Left cardiac atrium (tissue), 4 donors: Measurements from ENCODE around the gene WAPL. TPM values are rescaled to one million over a fixed set of nuclear protein-coding genes. Genes with fewer than 3 reads are reported as not detected.

ENCODE experiments used
- ATAC-seq, 2 donors: fragments of 200-7000 bp; cut with Tn5 transposase; one replicate each; pipeline ENCODE4 v1.9.1; 2020; ENCODE audit warnings: mild to moderate bottlenecking in 2 of 2, moderate library complexity in 2 of 2
- DNase-seq: peaks from one replicate; pipeline ENCODE4 v3.0.0-alpha.2; 2020
- intact Hi-C, 2 donors: fragments of 100-400 bp; cut with DNase I; formaldehyde crosslinking; loops; one replicate each; pipeline versions ENCODE4 v1.14.1 to v1.15.1; 2022 to 2023
- total RNA-seq, 2 donors: library from RNA; stranded (reverse); fragmentation: NEBNext Ultra II Directional; extraction: Animal tissue kit (Norgen Biotek cat#: 25700); gene quantifications; one replicate each; pipeline ENCODE4 v1.2.1, GENCODE V29; 2021
- donor health status: DM: no; HTN: yes; CAD: no.
- donor health status: DM: no; HTN: yes; CAD: no; lungs with severe emphysema.
- donor health status: DM: yes; HTN: yes; CAD: no.
- donor health status: Dilated cardiomyopathy.

WAPL gene
- total RNA-seq, 2 donors from 2014 or later, result 20.4 to 25.1 TPM

DNA sequence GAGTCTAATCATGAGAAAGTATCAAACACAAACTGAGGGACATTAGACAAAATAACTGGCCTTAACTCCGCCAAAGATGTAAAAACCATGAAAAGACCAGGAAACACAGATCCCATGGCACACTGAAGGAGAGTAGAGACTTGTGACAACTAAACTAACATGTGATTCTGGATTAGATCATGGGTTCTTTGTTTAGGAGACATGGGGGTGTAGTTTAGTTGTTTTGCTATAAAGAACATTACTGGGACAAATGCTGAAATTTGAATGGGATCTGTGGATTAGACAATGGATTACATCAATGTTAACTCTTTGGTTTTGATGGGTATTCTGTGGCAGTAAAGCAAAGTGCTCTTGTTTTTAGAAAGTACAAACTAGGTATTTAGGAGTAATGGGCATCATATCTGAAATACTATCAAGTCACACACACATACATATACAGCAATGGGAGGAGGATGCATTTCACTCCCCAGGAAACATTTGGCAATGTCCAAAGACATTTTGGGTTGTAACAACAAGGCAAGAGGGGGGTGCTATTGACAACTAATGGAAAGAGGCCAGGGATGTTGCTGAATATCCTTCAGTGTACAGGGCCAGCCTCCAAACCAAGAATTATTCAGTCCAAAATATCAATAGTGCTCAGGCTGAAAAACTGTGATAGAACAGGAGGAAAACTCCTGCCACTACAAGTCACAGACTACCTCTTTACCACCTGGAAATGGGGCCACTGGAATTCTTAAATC is 32.4 kb downstream of the WAPL start:
- intact Hi-C loops, result no loop called here
- no peak for ATAC-seq
- DNase-seq, result no peak

DNA sequence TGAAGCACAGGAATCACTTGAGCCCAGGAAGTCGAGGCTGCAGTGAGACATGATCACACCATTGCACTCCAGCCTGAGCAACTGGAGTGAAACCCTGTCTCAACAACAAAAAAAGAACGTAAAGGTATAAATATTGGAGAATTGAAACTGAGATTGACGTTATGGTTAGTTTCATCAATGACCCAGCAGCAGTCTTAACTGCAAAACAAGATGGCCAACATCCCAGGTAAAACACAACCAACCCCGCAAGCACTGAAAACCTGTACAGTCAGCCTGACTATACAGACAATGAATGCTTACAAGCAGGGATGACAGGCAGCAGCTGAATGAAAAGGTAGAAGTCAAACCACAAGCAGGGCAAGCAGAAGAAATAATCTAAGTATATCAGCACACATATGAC is 34.7 kb downstream of the WAPL start:
- intact Hi-C loops, result no loop called here
- no peak for ATAC-seq

DNA sequence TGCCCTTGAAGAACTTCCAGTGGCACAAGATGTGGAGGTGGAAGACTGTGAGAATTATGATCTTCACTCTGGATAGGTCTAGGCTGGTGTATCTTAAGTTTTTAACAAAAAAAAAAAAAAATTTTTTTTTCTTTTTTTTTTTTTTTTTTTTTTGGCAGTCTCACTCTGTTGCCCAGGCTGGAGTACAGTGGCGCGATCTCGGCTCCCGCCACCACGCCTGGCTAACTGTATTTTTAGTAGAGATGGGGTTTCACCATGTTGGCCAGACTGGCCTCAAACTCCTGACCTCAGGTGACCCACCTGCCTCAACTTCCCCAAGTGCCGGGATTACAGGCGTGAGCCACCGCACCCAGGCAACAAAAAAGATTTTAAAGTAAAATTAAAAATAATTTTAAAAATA is 37.9 kb downstream of the WAPL start:
- no peak for DNase-seq
- ATAC-seq, result no peak
- intact Hi-C loops, result no loop called here

More for the DNA sequence above, 34.7 kb downstream of the WAPL start:
- no peak for DNase-seq

DNA sequence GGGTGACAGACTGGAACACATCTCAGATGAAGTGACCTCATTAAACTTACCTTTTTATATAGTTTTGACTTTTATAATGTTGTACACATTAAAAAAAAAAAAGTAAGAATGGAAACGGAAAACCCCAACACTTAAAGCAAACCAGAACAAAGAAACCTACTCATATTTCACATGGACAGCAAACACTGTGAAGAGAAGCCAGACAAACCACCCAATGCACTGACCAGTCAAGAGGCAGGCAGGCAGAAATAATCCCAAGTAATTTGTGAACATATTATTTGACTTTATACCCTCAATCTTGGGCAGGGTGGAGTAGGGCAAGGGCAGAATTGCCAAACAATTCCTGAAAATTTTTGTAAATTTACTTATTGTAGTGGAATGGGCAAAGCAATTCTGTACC is 39.8 kb downstream of the WAPL start:
- intact Hi-C loops, result no loop called here
- DNase-seq (no peak), ATAC-seq (no peak)

DNA sequence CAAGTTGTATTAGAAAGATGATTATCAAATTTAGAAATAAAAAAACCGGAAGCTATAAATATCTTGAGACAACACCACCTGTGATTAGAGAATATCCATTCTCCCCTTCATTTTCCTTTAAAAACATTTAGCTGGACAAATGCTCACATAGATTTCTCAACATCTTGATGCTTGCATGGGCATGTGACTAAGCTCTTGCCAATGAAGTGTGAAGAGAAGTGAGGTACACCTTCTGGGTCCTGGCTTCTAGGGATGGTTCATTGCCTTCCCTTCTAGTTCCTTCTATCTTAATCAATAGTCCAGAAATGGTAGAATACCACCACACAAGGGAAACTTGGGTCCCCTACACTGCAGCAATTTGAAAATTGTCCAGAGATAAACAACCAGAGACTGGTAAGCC is 41.0 kb downstream of the WAPL start:
- no peak for DNase-seq
- ATAC-seq, result no peak
- intact Hi-C loops, result no loop called here

DNA sequence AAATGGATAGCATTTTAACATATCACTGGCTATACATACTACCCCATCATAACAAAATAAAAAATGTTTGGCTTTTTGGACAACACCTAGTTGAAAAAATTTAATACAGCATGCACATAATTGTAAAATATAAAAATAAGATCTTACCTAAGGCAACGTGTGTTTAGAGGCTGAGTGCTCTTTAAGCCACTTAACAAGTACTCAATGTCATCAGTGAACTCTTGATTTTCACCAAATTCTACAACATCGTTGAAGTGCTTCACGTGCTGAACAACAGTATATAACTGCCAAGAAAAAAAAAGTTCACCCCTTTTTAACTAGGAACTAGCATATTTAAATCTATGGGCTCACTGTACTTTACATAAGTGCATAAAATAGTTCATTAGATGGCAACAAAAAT is 49.5 kb downstream of the WAPL start:
- DNase-seq, result no peak
- ATAC-seq, result no peak
- intact Hi-C loops, result no loop called here

DNA sequence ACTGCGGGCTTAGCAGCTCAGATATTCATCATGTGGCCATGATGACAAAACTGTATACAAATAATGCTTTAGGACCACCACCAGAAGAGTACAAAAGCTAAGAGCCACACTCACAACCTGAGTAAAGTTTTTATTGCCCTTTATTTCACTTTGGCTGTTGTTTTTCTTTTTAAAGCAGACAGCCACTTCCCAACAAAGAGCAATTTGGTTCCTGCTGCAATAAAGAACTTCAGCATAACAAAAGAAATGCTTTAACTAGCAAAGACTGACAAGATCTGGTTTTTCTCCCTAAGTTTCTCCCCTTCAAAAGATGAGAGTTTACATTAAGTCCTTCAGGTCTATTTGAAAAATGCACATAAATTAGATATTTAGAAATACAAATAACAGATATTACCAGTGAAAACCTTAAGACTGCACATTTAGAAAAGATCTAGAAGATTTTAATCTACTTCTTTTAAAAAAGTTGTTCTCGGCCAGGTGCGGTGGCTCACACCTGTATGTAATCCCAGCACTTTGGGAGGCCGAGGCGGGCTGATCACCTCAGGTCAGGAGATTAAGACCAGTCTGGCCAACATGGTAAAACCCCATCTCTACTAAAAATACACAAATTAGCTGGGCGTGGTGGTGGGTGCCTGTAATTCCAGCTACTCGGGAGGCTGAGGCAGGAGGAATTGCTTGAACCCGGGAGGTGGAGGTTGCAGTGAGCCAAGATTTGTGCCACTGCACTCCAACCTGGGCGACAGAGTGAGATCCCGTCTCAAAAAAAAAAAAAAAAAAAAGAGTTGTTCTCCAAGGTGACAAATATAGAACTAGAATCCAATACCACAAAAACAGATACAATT is 59.4 kb downstream of the WAPL start:
- DNase-seq, result no peak
- ATAC-seq, result no peak
- intact Hi-C loops, result no loop called here

DNA sequence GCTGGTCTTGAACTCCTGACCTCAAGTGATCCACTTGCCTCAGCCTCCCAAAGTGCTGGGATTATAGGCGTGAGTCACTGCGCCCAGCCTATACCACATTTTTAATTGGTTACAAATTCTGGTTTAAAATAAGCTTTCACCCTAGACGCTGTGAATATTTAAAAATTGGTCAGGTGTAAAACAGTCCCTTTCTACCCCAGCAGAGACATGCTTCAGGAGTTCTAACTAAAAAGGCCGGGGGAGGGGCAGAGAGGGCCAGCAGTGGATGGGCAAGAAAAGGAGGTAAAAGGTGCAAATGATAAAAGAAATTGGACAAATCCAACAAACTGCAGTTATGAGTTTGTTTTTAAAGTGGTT is 70.0 kb downstream of the WAPL start:
- ATAC-seq, result no peak
- no peak for DNase-seq
- intact Hi-C loops, result no loop called here

DNA sequence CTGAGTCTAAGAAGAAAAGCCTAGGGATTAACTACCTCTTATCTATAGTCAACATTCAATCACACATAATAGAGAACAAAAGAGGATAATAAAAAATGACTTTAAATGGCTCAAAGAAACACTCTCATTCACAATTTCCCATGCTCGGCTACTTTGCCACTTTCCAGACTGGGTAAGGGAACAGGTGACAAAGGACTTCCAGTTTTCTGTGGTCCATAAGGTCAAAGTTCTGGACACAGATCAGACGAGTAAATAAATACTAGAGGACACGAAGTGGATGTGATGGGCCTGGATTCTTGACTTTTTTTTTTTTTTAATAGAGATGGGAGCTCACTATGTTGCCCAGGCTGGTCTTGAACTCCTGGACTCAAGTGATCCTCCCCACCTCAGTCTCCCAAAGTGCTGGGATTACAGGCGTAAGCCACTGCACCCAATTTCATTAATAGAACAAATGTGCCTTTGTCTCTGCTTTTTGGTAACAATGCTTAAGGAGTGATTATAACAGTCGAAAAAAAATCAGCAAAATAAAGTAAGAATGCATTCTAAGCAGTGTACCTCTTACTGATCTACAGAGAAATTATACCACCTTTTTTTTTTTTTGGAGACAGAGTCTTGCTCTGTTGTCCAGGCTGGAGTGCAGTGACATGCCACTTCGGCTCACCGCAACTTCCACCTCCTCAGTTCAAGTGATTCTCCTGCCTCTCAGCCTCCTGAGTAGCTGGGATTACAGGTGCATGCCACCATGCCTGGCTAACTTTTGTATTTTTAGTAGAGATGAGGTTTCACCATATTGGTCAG is 70.6 kb downstream of the WAPL start:
- intact Hi-C loops, result no loop called here
- ATAC-seq (no peak), DNase-seq (no peak)

DNA sequence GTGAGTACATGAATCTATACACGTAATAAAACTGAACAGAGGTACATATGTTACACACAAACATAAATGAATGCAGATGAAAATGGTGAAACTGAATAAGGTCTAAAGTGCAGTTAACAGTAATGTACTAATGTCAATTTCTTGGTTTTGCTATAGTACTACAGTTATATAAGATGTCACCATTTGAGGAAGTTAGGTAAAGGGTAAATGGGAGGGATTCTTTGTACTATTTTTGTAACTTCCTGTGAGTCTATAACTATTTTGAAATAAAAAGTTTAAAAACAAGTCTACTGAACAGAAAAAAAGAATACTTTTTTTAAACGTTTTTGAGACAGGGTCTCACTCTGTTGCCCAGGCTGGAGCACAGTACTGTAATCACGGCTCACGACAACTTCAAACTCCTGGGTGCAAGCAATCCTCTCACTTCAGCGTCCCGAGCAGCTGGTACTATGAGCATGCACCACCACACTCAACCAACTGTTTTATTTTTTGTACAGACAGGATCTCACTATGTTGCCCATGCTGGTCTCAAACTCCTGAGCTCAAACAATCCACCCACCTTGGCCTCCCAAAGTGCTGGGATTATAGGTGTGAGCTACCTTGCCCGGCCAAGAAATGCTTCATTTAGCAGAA is 71.5 kb downstream of the WAPL start:
- intact Hi-C loops, result no loop called here

DNA sequence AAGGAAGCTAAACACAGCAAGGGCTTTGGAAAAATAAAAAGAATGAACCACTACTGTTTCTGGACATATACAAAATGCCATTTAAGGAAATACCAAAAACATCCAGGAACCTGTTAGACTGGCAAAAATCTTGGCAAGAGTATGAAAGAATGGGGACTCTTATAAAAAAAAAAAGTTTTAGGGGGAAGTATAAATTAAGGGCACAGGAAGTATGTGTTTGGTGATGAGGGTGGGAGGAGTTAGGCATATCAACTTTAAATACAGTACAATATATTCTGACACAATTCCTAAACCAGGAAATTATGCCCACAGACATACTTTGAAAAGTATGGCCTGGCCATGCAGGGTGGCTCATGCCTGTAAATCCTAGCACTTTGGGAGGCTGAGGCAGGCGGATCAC is 74.2 kb downstream of the WAPL start:
- DNase-seq, result no peak
- ATAC-seq, result no peak
- intact Hi-C loops, result no loop called here

More for the DNA sequence above, 71.5 kb downstream of the WAPL start:
- no peak for ATAC-seq
- no peak for DNase-seq

DNA sequence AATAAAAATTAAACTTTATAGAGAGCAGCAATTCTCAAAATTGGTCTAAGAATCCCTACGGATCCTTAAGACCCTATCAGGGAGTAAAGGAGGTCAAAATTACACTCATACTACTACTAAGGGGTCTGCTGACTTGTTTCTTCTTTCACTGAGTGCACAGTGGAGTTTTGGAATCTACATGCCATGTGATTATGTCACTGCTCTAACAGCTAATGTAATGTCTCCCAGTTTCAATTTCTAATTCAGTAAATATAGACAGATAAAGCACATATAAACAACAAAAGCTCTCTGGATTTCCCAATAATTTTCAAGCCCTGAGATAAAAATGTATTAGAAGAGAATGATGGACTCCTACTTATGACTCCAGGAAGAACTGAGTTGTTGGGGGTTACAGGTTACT is 74.6 kb downstream of the WAPL start:
- ATAC-seq (no peak), DNase-seq (no peak)
- intact Hi-C loops, result no loop called here

DNA sequence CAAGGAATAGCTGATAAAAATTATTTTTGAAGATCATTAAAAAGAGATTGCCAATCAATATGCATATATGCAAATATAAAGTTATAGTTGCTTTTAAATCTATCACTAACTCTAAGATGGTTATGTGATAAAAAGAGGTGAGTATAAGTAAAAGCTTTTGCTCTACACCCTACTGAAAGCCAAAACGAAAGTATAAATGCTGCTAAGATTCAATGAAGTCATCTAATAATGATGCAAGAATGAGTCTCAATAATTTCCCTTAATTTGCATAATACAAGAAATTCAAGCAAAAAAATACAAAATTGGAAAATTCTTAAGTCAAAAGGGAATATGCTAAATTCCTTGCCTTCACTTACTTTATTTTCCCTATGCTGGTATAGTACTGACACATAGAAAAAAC is 75.2 kb downstream of the WAPL start:
- ATAC-seq (no peak), DNase-seq (no peak)
- intact Hi-C loops, result no loop called here

DNA sequence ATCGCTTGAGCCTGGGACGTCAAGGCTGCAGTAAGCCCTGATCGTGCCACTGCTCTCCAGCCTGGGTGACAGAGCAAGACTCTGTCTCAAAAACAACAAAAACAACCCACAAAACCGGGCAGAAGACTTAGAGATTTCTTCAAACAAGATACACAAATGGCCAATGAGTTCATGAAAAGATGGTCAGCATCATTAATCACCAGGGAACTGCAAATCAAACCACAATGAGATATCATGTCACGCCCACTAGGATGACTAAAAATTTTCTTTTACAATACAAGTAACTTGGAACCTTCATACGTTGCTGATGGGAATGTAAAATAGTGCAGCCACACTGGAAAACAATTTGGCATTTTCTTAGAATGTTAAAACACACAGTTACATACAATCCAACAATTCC is 77.7 kb downstream of the WAPL start:
- intact Hi-C loops, result no loop called here
- DNase-seq (no peak), ATAC-seq (no peak)

DNA sequence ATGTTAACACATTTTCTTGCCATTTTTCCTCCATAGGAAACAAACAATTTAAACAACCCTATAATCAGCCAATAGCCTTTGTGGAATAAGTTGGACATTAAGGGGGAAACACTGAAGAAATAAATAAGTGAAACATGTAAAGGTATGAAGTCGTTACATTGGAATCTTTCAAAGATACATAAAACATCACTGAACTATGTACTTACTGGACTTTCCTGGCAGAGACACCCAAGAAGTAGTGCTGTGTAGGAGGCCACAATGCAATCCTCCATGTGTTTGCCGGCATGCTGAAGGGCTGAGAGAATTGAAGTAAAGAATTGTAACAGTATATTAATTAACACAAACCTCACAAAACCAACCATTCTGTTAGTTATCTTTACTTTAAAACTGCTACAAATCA is 78.5 kb downstream of the WAPL start:
- intact Hi-C loops, result no loop called here
- ATAC-seq (no peak), DNase-seq (no peak)

DNA sequence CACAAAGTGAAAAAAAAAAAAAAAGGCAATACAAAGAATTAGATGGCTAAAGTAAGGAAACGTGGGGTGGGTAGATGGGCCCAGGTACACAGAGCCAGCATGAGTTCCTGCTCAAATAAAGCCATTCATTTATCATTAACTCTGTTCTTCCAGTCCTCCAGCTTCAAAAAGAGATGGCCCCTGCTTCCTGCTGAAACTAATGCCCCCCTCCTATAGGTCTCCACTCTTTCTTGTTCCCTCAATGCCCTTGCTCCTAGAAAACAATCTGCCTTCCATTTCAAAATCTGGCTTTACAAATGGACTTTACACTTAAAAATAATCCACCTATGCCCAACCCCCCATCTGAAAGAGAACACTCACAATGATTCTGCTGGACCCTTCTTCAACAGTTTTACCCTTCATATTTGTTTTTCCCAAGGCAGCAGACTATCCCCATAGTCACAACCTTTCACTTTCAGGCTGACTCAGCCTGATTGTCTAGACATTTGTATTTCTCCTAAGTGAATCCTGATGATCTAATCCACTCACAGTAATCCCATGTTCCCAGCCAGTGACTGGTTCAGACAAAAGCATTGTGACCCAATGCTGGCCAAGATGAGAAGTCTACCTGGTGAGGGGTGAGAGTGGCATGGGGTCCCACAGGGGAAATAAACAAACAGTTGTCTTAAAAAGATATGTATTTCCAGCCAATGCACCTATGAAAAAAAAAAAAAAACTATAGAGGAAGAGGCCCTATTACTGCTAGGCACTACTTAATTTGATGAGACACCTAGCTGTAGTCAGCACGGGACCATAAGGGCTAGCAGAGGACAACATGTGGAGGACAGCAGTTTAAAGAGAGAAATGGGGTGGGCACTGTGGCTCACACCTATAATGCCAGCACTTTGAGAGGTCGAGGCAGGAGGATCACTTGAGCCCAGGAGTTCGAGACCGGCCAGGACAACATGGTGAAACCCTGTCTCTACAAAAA is 80.4 kb downstream of the WAPL start:
- DNase-seq (no peak), ATAC-seq (peak in 1 of 2 donors; percentile 68)
- intact Hi-C loops, result no loop called here

DNA sequence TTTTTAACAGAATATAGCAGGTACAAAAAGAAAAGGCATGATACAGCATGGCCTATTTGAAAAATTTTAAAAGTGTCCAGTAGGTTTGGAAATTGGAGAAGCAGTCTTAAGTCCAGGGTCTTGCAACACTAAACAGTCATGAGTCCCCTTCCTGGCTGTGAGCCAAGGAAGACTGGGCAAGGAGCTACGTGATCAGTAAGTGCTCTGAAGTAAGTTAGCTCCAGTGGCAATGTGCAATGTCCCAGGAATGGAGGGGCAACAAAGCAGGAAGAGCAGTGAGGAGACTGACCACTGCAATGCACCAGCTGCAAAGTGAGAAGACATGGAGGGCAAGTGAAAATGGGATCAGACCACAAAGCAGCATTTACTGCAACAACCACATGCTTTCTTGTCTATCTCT is 82.0 kb downstream of the WAPL start:
- intact Hi-C loops, result no loop called here
- peak; percentile 66 for DNase-seq
- ATAC-seq, result peak; percentile 62 to 82

DNA sequence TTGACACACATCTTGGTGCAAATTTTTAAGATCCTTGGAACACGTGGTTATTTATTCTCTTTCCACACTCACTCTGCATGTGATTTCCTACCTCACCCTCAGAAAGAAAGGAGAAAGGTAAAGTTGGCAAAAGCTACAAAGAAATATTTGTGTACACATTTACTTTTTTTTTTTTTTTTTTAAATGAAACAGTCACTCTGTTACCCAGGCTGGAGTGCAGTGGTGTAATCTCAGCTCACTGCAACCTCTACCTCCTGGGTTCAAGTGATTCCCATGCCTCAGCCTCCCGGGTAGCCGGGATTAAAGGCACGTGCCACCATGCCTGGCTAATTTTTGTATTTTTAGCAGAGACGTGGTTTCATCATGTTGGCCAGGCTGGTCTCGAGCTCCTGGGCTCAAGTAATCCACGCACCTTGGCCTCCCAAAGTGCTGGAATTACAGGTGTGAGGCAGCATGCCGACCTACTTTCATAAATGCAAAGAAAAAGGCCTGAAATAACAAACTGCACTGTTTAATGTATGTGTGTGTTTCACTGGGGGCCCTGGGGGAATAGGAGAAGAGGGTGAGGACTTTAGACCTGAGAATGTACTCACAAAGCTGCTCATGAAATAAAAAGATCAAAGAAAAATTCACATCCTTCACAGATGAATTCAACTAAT is 83.4 kb downstream of the WAPL start:
- DNase-seq (no peak), ATAC-seq (no peak)
- intact Hi-C loops, result no loop called here
